ENCODE data around the gene STK4.

GRCh38 chr20:45110301-45110700 lies 144.0 kb downstream of the STK4 start:
- no peak for TF ChIP-seq CTCF (IDR thresholded peaks at IDR 0.05; ENCODE audit: extremely low read depth in 1 of 2, insufficient read depth in 1 of 2, low read depth in 1 of 2, low read length in 2 of 2)
- TF ChIP-seq MAX (IDR thresholded peaks at IDR 0.05; ENCODE audit: insufficient read depth, insufficient read length): no peak
- TF ChIP-seq POLR2A (IDR thresholded peaks at IDR 0.05; ENCODE audit: low read depth, low read length): no peak
- TF ChIP-seq EZH2 (IDR thresholded peaks at IDR 0.05; ENCODE audit: borderline replicate concordance, low read depth, low read length, severe bottlenecking): no peak
- no peak for TF ChIP-seq POLR2AphosphoS5 (IDR thresholded peaks at IDR 0.05; ENCODE audit: insufficient read depth, low read depth, low read length)
- no peak for TF ChIP-seq FOS (IDR thresholded peaks at IDR 0.05; ENCODE audit: borderline replicate concordance, insufficient read depth, low read length)
- TF ChIP-seq MYC (IDR thresholded peaks at IDR 0.05; ENCODE audit: low read depth, low read length): no peak
- TF ChIP-seq JUN (IDR thresholded peaks at IDR 0.05; ENCODE audit: borderline replicate concordance, insufficient read depth, insufficient read length, low read depth): no peak

Data from endothelial cell of umbilical vein (primary cell).